Measurements from ENCODE around the gene CAMK1.

Gene CAMK1

GRCh38 chr3:9710174-9710739 is 59.5 kb downstream of the CAMK1 start:
- no peak for DNase-seq (ENCODE audit: low read depth, low spot score)

Measured in brain pericyte (primary cell).